T-cell (primary cell): ENCODE data around the gene PMVK. TPM values are rescaled to one million over a fixed set of nuclear protein-coding genes. Genes with fewer than 3 reads are reported as not detected.
A peak's percentile ranks its signal among the peaks of the same experiment; 100 is the strongest.

Source experiments
- ATAC-seq, 4 experiments: fragments of 200-7000 bp in 3 of 4; fragments of 150-1000 bp in 1 of 4; cut with Tn5 transposase; replicated peaks in 1 of 4; 1 replicate in 3 of 4; 2 replicates in 1 of 4; pipeline ENCODE4 v1.10.0; 2021; ENCODE audit warnings: moderate library complexity in 3 of 4, mild to moderate bottlenecking in 2 of 4, moderate number of reproducible peaks in 1 of 4
- CTCF ChIA-PET, 2 donors: fragments of 300-600 bp; sonication (Branson Sonifier 250); formaldehyde crosslinking; loops; one replicate each; lab custom pipeline; 2022; ENCODE audit warnings: antibody characterized with exemption in 2 of 2; lab: Charles Lee
- POLR2A ChIA-PET, 2 donors: fragments of 300-600 bp; sonication (Branson Sonifier 250); formaldehyde crosslinking; loops; one replicate each; lab custom pipeline; 2022; ENCODE audit warnings: antibody characterized with exemption in 2 of 2; lab: Charles Lee
- DNase-seq, 35 experiments: peaks; one replicate each; pipeline versions ENCODE4 v3.0.0 to v3.0.0-alpha.2; 2013 to 2023
- H3K27ac ChIP-seq: one replicate; pipeline ENCODE4 v1.5.1; 2013; ENCODE audit warnings: low read length
- H3K27me3 ChIP-seq, 2 experiments: replicated peaks in 1 of 2; 1 replicate in 1 of 2; 2 replicates in 1 of 2; pipeline versions ENCODE4 v1.6.1 to v1.7.0; 2013; ENCODE audit warnings: low read length in 1 of 2, mixed read lengths in 1 of 2; ENCODE audit not compliant: control insufficient read depth in 2 of 2, insufficient read depth in 2 of 2; ENCODE audit errors: extremely low read depth in 1 of 2
- H3K36me3 ChIP-seq, 2 donors: 1 replicate in 1 of 2; 2 replicates in 1 of 2; pipeline versions ENCODE4 v1.6.1 to v1.7.0; 2013; ENCODE audit warnings: low read length in 1 of 2; ENCODE audit not compliant: control insufficient read depth in 2 of 2, insufficient read depth in 1 of 2; ENCODE audit errors: extremely low read depth in 1 of 2
- H3K4me1 ChIP-seq, 2 experiments: 1 replicate in 1 of 2; 2 replicates in 1 of 2; pipeline versions ENCODE4 v1.6.1 to v1.7.0; 2013; ENCODE audit warnings: low read length in 2 of 2, mixed read lengths in 1 of 2; ENCODE audit not compliant: insufficient read depth in 2 of 2, control insufficient read depth in 1 of 2; ENCODE audit errors: extremely low read depth in 1 of 2
- H3K4me3 ChIP-seq, 2 donors: 1 replicate in 1 of 2; 2 replicates in 1 of 2; pipeline versions ENCODE4 v1.5.1 to v1.7.0; 2013; ENCODE audit warnings: mild to moderate bottlenecking in 2 of 2, low read length in 1 of 2, moderate library complexity in 1 of 2; ENCODE audit not compliant: control insufficient read depth in 1 of 2; ENCODE audit errors: extremely low read depth in 1 of 2
- H3K9me3 ChIP-seq: 2 replicates; pipeline ENCODE4 v1.7.0; 2013
- H3K27ac Mint-ChIP-seq, 2 donors: one replicate each; pipeline ENCODE4 v1.8.0; 2020 to 2021; ENCODE audit warnings: mild to moderate bottlenecking in 2 of 2, mixed read lengths in 2 of 2
- H3K27me3 Mint-ChIP-seq, 2 donors: one replicate each; pipeline ENCODE4 v1.8.0; 2021 to 2022; ENCODE audit warnings: mixed read lengths in 2 of 2
- H3K36me3 Mint-ChIP-seq: one replicate; pipeline ENCODE4 v1.8.0; 2021; ENCODE audit warnings: mixed read lengths
- H3K4me1 Mint-ChIP-seq, 3 donors: one replicate each; pipeline ENCODE4 v1.8.0; 2020 to 2022; ENCODE audit warnings: mixed read lengths in 3 of 3, mild to moderate bottlenecking in 1 of 3
- H3K4me3 Mint-ChIP-seq, 3 donors: one replicate each; pipeline ENCODE4 v1.8.0; 2020 to 2022; ENCODE audit warnings: mild to moderate bottlenecking in 3 of 3, mixed read lengths in 3 of 3, moderate library complexity in 3 of 3
- H3K9me3 Mint-ChIP-seq, 3 donors: one replicate each; pipeline ENCODE4 v1.8.0; 2020 to 2022; ENCODE audit warnings: mixed read lengths in 3 of 3
- WGBS: methylation state at CpG from one replicate; pipeline ENCODE4 v1.1.5; 2013; ENCODE audit warnings: missing lambda C conversion rate; ENCODE audit not compliant: insufficient coverage; 5-methylcytosine and 5-hydroxymethylcytosine counted together
- total RNA-seq, 35 experiments: library from RNA in 6 of 35; stranded (reverse) in 6 of 35; fragments of 120-200 nt in 1 of 35; gene quantifications; one replicate each; pipeline versions ENCODE4 v1.2.1 to v1.2.4 and lab custom pipeline; 2013 to 2026

The PMVK gene
- total RNA-seq, 5 donors from 2014 or later (not counting 1 experiment from before 2014, with no cell fraction given) = 12.6 to 24.9 (median 22.4) TPM

DNA sequence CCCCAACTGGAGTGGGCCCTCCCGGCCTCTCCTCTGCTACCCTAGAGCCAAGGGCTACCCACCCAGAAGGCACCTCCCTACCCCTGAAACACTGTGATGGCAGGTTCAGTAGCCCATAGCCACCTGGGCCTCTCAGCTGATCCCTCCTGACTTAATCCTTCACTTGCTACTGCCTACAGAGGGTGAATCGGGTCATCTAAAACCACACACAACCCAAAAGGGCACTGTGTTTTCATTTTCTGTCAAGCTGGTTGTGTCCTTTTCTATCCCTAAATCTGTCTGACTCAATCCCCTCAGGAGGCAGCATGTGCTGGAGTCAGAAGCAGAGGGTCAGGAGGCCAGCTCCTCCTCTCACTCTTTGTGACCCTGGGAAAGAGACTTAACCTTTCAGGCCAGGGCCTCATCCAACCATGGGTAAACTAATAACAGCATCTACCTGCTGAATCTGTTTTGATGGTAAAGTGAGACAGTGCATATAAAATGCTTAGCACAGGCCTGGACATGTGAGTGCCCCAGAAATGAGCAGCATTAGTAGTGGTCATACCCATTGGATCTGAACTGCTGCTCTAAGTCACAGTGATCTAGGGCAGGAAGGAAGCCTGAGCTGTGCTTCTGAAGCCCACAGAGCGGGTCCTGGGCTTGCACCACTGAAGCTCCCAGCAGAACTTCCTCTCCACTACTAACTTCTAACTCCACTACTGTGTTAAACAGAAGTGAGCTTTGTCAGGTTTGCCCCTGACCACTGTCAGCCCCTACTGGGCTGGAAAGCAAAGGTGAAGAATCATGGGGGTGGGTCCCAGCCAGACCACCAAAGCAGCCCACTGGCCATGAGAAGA lies 11.0 kb downstream of the PMVK start:
- ATAC-seq = peak in 2 of 4 experiments; percentile 43 to 48

GRCh38 chr1:154923695-154924094 lies 12.8 kb downstream of the PMVK start:
- CTCF ChIA-PET = interaction anchor here in 1 of 2 donors (1.1 kb wide), 1 partner anchor 120 kb away, joined by 3 read pairs; no protein-coding TSS in a partner anchor
- no peak overlapping the region for H3K4me3 ChIP-seq
- H3K27me3 Mint-ChIP-seq = no peaks in the 10 kb centered on the region
- no peak for DNase-seq
- peaks cover 10 to 54% of the 10 kb centered on the region in 2 donors for H3K36me3 ChIP-seq
- WGBS = no CpG with 5 or more reads among the region's 3 CpGs
- H3K27ac ChIP-seq = no peak overlapping the region
- POLR2A ChIA-PET = no interaction called here
- H3K4me1 ChIP-seq = peaks cover 2 to 15% of the 10 kb centered on the region in 2 experiments
- H3K36me3 Mint-ChIP-seq = peaks cover 47% of the 10 kb centered on the region
- no peak for ATAC-seq
- no peaks in the 10 kb centered on the region for H3K27me3 ChIP-seq
- H3K27ac Mint-ChIP-seq = no peak overlapping the region
- H3K9me3 ChIP-seq = no peaks in the 10 kb centered on the region
- H3K4me1 Mint-ChIP-seq = peaks cover 7 to 12% (median 12%) of the 10 kb centered on the region in 3 donors
- H3K4me3 Mint-ChIP-seq = no peak overlapping the region
- H3K9me3 Mint-ChIP-seq = no peaks in the 10 kb centered on the region

More for the DNA sequence above, 11.0 kb downstream of the PMVK start:
- Mint-ChIP-seq H3K4me3 (no peak overlapping the region), H3K4me1 (peaks cover 7 to 12% (median 12%) of the 10 kb centered on the region in 3 donors), H3K36me3 (peaks cover 51% of the 10 kb centered on the region), H3K9me3 (no peaks in the 10 kb centered on the region), H3K27ac (peak overlapping the region; percentile 16 to 65), H3K27me3 (no peaks in the 10 kb centered on the region)
- CTCF ChIA-PET = no interaction called here
- 100% methylated on average over 2 of the region's 3 CpGs for WGBS
- Histone ChIP-seq H3K4me3 (no peak overlapping the region), H3K27me3 (no peaks in the 10 kb centered on the region), H3K4me1 (peaks cover 2 to 15% of the 10 kb centered on the region in 2 experiments), H3K27ac (no peak overlapping the region), H3K9me3 (no peaks in the 10 kb centered on the region), H3K36me3 (peaks cover 10 to 64% of the 10 kb centered on the region in 2 donors)
- no peak for DNase-seq
- POLR2A ChIA-PET = no interaction called here

DNA sequence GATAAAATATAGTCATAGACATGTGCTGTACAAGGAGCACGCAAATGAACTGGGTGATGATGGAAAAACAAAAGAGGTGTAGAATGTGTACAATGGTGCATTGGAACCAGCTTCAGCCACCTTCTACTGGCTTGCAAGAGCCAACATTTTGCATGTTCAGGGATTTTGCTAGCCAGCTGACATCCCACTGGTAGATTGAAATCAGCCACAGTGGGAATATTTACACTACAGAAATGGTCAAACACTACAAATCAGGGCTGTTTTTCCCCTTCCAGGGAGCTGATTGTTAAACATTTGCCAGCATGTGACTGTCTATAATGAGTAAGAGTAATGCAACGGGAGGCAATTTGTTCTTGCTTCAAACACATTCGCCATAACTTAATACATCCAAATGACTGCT lies 23.2 kb downstream of the PMVK start:
- Mint-ChIP-seq H3K27ac (no peak overlapping the region), H3K27me3 (no peaks in the 10 kb centered on the region), H3K4me3 (no peak overlapping the region), H3K4me1 (no peaks in the 10 kb centered on the region), H3K9me3 (peaks cover 2 to 3% (median 3%) of the 10 kb centered on the region in 3 donors), H3K36me3 (peaks cover 12% of the 10 kb centered on the region)
- WGBS = 100% methylated on average over 1 of the region's 3 CpGs
- Histone ChIP-seq H3K27ac (no peak overlapping the region), H3K4me1 (no peaks in the 10 kb centered on the region), H3K27me3 (no peaks in the 10 kb centered on the region), H3K9me3 (no peaks in the 10 kb centered on the region), H3K4me3 (no peak overlapping the region), H3K36me3 (peaks cover 0 to 3% of the 10 kb centered on the region in 2 donors)
- DNase-seq (no peak), ATAC-seq (no peak)
- POLR2A ChIA-PET = no interaction called here
- CTCF ChIA-PET = no interaction called here

- peaks cover 2 to 3% (median 3%) of the 10 kb centered on the region in 3 donors for H3K9me3 Mint-ChIP-seq
- Histone ChIP-seq H3K4me3 (no peak overlapping the region), H3K9me3 (no peaks in the 10 kb centered on the region), H3K36me3 (peaks cover 0 to 3% of the 10 kb centered on the region in 2 donors), H3K27me3 (no peaks in the 10 kb centered on the region), H3K27ac (no peak overlapping the region), H3K4me1 (no peaks in the 10 kb centered on the region)
- no peaks in the 10 kb centered on the region for H3K4me1 Mint-ChIP-seq
- no peak overlapping the region for H3K4me3 Mint-ChIP-seq
- ATAC-seq (no peak), DNase-seq (no peak)
- H3K36me3 Mint-ChIP-seq = peaks cover 12% of the 10 kb centered on the region
- WGBS = 93% methylated on average over 2 of the region's 2 CpGs
- no peaks in the 10 kb centered on the region for H3K27me3 Mint-ChIP-seq
- no peak overlapping the region for H3K27ac Mint-ChIP-seq
- ChIA-PET POLR2A (no interaction called here), CTCF (no interaction called here)
These were observed 23.8 kb downstream of the PMVK start for GRCh38 chr1:154912755-154913154.

DNA sequence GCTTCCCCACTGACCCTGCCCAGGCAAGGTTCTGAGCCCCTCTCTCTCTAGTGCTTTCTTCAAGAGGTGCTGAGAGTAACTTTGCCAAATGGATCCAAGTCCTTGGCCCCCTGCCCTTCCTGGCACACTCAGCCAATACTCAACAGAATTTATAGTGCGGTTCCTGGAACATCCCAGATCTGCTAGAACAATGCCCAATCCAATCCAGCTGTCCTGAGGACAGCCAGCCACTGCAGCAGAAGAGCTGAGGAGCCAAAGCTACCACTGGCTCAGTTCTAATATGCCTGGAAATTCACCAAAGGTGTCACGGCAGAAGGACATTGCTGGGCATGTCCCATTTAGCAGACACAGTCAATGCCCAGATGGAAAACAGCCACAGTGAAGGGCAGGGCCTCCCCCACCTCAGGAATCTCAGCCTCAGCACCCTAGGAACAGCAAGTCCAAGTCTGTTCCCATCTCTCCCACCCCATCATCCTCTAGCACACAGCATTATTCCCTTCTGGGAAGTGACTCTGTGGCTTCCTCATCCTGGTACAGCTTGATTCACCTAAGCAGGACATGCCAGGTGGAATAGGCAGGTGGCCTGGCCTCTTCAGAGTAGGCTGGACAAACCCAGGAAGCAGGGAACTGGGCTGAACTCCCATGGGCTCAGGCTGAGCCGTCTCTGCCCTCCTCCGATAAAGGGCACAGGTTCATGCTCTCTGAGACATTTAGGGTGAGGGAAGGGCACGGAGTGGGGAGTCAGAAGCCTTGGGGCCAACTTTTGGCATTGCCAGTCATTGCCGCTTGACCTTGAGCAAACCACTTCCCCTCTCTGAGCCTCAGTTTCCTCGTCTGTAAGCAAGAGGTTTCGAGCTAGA lies 24.6 kb downstream of the PMVK start:
- Mint-ChIP-seq H3K4me1 (no peaks in the 10 kb centered on the region), H3K27ac (no peak overlapping the region), H3K36me3 (peaks cover 7% of the 10 kb centered on the region), H3K27me3 (no peaks in the 10 kb centered on the region), H3K4me3 (no peak overlapping the region), H3K9me3 (peaks cover 2 to 3% (median 3%) of the 10 kb centered on the region in 3 donors)
- POLR2A ChIA-PET = no interaction called here
- Histone ChIP-seq H3K4me3 (no peak overlapping the region), H3K27ac (no peak overlapping the region), H3K9me3 (no peaks in the 10 kb centered on the region), H3K27me3 (no peaks in the 10 kb centered on the region), H3K4me1 (no peaks in the 10 kb centered on the region), H3K36me3 (peaks cover 0 to 3% of the 10 kb centered on the region in 2 donors)
- 95% methylated on average over 6 of the region's 8 CpGs for WGBS
- no peak for ATAC-seq
- CTCF ChIA-PET = no interaction called here
- no peak for DNase-seq

DNA sequence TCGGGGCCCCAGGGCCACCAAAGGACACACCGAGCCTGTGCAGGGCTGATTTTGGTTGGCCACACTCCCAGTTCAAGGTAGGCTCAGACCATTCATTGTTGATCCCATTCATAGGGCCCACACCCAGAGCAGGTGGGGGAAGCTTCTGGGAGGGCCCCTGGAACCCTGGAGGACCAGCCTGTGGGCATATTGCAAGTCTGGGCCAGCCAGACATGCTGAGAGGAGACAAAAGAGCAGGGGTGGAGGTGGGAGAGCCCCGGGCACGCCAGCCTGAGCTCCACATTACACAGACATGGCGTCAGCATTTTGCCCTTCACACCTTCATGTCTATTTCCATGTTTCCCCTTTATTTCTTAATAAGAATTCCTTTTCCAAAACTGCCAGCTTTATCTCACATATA lies 25.7 kb downstream of the PMVK start:
- H3K4me3 ChIP-seq = no peak overlapping the region
- H3K36me3 Mint-ChIP-seq = no peaks in the 10 kb centered on the region
- ChIA-PET CTCF (no interaction called here), POLR2A (no interaction called here)
- no peaks in the 10 kb centered on the region for H3K9me3 Mint-ChIP-seq
- H3K9me3 ChIP-seq = no peaks in the 10 kb centered on the region
- 80% methylated on average over 1 of the region's 5 CpGs for WGBS
- no peaks in the 10 kb centered on the region for H3K4me1 ChIP-seq
- H3K27me3 Mint-ChIP-seq = no peaks in the 10 kb centered on the region
- H3K4me3 Mint-ChIP-seq = no peak overlapping the region
- no peak for ATAC-seq
- no peak overlapping the region for H3K27ac ChIP-seq
- no peaks in the 10 kb centered on the region for H3K27me3 ChIP-seq
- DNase-seq = no peak
- H3K27ac Mint-ChIP-seq = no peak overlapping the region
- H3K36me3 ChIP-seq = no peaks in the 10 kb centered on the region
- H3K4me1 Mint-ChIP-seq = no peaks in the 10 kb centered on the region
